Measurements from ENCODE around the gene MYCN.

The MYCN gene

GRCh38 chr2:15939854-15940660 lies at the start of gene MYCN:
Gene MYCN (plus strand): TSS chr2:15940550. CDS start chr2:15942065, 1,515 bp downstream.
- Mint-ChIP-seq H3K36me3 (ENCODE audit: low read depth) (no peaks in the 10 kb centered on the region), H3K27ac (no peak within 1 kb of the TSS), H3K4me1 (ENCODE audit: low read depth) (peaks cover 22% of the 10 kb centered on the region), H3K4me3 (peak within 1 kb of the TSS; percentile 68), H3K27me3 (peaks cover 62% of the 10 kb centered on the region), H3K9me3 (no peaks in the 10 kb centered on the region)

GRCh38 chr2:15890936-15891905 lies 49.1 kb upstream of the MYCN start:
- no peaks in the 10 kb centered on the region for H3K36me3 Mint-ChIP-seq (ENCODE audit: low read depth)
- no peaks in the 10 kb centered on the region for H3K9me3 Mint-ChIP-seq
- peak overlapping the region; percentile 4 for H3K27ac Mint-ChIP-seq
- H3K4me1 Mint-ChIP-seq (ENCODE audit: low read depth), result no peaks in the 10 kb centered on the region
- H3K27me3 Mint-ChIP-seq, result no peaks in the 10 kb centered on the region
- H3K4me3 Mint-ChIP-seq, result no peak overlapping the region

GRCh38 chr2:15892151-15892880 lies 48.0 kb upstream of the MYCN start:
- Mint-ChIP-seq H3K4me3 (no peak overlapping the region), H3K36me3 (ENCODE audit: low read depth) (no peaks in the 10 kb centered on the region), H3K4me1 (ENCODE audit: low read depth) (no peaks in the 10 kb centered on the region), H3K27ac (no peak overlapping the region), H3K27me3 (no peaks in the 10 kb centered on the region), H3K9me3 (no peaks in the 10 kb centered on the region)

- Mint-ChIP-seq H3K27ac (no peak overlapping the region), H3K9me3 (peaks cover 4% of the 10 kb centered on the region), H3K4me1 (ENCODE audit: low read depth) (no peaks in the 10 kb centered on the region), H3K4me3 (no peak overlapping the region), H3K36me3 (ENCODE audit: low read depth) (no peaks in the 10 kb centered on the region), H3K27me3 (no peaks in the 10 kb centered on the region)
Observed at GRCh38 chr2:15893085-15893484, 47.3 kb upstream of the MYCN start.

GRCh38 chr2:15893689-15894480 lies 46.5 kb upstream of the MYCN start:
- no peak overlapping the region for H3K27ac Mint-ChIP-seq
- H3K9me3 Mint-ChIP-seq, result peaks cover 8% of the 10 kb centered on the region
- no peaks in the 10 kb centered on the region for H3K36me3 Mint-ChIP-seq (ENCODE audit: low read depth)
- no peak overlapping the region for H3K4me3 Mint-ChIP-seq
- no peaks in the 10 kb centered on the region for H3K4me1 Mint-ChIP-seq (ENCODE audit: low read depth)
- H3K27me3 Mint-ChIP-seq, result no peaks in the 10 kb centered on the region

DNA sequence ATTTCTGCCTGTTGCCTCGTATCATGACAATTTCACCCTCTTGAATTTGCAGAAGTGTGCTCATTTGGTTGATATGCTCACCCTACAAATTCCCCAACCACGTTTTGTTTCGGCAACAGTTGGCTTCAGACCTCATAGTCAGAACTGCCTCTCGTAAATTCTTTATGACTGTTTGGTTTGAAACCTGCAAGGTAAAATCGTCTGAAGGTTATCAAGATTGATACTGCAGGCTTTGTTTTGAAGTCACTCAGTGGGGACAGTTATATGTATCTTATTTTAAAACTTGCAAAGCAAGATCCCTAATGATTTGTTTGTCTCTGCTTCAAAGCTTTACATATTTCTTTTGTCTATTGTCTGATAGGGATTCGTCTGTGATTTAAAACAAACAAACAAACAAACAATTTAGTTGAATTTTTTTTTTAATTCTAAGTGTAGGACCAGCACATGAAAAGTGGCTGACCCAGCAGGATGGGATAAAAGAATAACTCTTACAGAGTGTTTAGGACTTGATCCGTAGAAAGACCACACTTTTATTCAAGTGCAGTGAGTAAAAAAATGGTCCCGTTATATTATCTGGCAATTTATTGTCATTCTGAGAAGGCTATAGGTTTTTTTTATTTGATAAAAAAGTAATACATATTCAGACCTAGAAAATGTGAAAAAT lies 45.7 kb upstream of the MYCN start:
- peaks cover 8% of the 10 kb centered on the region for H3K9me3 Mint-ChIP-seq
- H3K4me1 Mint-ChIP-seq (ENCODE audit: low read depth), result no peaks in the 10 kb centered on the region
- H3K36me3 Mint-ChIP-seq (ENCODE audit: low read depth), result no peaks in the 10 kb centered on the region
- H3K27ac Mint-ChIP-seq, result no peak overlapping the region
- no peak overlapping the region for H3K4me3 Mint-ChIP-seq
- H3K27me3 Mint-ChIP-seq, result no peaks in the 10 kb centered on the region

GRCh38 chr2:15895615-15896469 lies 44.5 kb upstream of the MYCN start:
- peaks cover 10% of the 10 kb centered on the region for H3K9me3 Mint-ChIP-seq
- H3K4me1 Mint-ChIP-seq (ENCODE audit: low read depth), result no peaks in the 10 kb centered on the region
- H3K36me3 Mint-ChIP-seq (ENCODE audit: low read depth), result no peaks in the 10 kb centered on the region
- H3K27me3 Mint-ChIP-seq, result no peaks in the 10 kb centered on the region
- H3K27ac Mint-ChIP-seq, result no peak overlapping the region
- no peak overlapping the region for H3K4me3 Mint-ChIP-seq

- Mint-ChIP-seq H3K36me3 (ENCODE audit: low read depth) (no peaks in the 10 kb centered on the region), H3K9me3 (peaks cover 10% of the 10 kb centered on the region), H3K4me1 (ENCODE audit: low read depth) (no peaks in the 10 kb centered on the region), H3K4me3 (no peak overlapping the region), H3K27ac (no peak overlapping the region), H3K27me3 (no peaks in the 10 kb centered on the region)
Observed at GRCh38 chr2:15896859-15897258, 43.5 kb upstream of the MYCN start.

GRCh38 chr2:15897431-15898098 lies 42.8 kb upstream of the MYCN start:
- H3K9me3 Mint-ChIP-seq, result peaks cover 10% of the 10 kb centered on the region
- no peaks in the 10 kb centered on the region for H3K4me1 Mint-ChIP-seq (ENCODE audit: low read depth)
- no peak overlapping the region for H3K27ac Mint-ChIP-seq

GRCh38 chr2:15899327-15899612 lies 41.1 kb upstream of the MYCN start:
- Mint-ChIP-seq H3K4me1 (ENCODE audit: low read depth) (no peaks in the 10 kb centered on the region), H3K4me3 (no peak overlapping the region)

More at GRCh38 chr2:15897431-15898098, 42.8 kb upstream of the MYCN start:
- Mint-ChIP-seq H3K27me3 (no peaks in the 10 kb centered on the region), H3K4me3 (no peak overlapping the region), H3K36me3 (ENCODE audit: low read depth) (no peaks in the 10 kb centered on the region)

DNA sequence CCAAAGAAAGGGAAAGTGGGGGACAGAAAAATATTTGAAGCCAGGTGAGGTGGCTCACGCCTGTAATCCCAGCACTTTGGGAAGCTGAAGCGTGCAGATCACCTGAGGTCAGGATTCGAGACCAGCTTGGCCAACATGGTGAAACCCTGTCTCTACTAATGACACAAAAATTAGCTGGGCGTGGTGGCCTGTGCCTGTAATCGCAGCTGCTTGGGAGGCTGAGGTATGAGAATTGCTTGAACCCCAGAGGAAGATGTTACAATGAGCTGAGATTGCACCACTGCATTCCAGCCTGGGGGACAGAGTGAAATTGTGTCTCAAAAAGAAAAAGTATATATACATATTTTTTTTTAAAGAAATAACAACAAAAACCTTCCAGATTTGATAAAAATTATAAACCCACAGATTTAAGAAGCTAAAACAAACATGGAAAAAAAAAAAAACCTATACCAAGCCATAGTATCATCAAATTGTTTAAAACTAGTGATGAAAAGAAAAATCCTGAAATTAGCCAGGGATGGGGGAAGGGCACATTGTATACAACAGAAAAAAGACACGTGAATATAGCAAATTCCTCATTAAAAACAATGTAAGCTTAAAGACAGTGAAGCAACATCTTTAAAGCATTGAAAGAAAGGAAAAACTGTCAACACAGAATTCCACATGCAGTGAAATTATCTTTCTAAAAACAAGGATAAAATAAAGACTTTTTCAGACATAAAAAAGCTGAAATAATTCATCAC lies 40.4 kb upstream of the MYCN start:
- Mint-ChIP-seq H3K9me3 (peaks cover 10% of the 10 kb centered on the region), H3K27ac (no peak overlapping the region), H3K4me3 (no peak overlapping the region), H3K36me3 (ENCODE audit: low read depth) (no peaks in the 10 kb centered on the region), H3K4me1 (ENCODE audit: low read depth) (no peaks in the 10 kb centered on the region), H3K27me3 (no peaks in the 10 kb centered on the region)

More at GRCh38 chr2:15899327-15899612, 41.1 kb upstream of the MYCN start:
- peaks cover 10% of the 10 kb centered on the region for H3K9me3 Mint-ChIP-seq
- H3K36me3 Mint-ChIP-seq (ENCODE audit: low read depth), result no peaks in the 10 kb centered on the region
- H3K27me3 Mint-ChIP-seq, result no peaks in the 10 kb centered on the region
- no peak overlapping the region for H3K27ac Mint-ChIP-seq

GRCh38 chr2:15901095-15901807 lies 39.1 kb upstream of the MYCN start:
- no peaks in the 10 kb centered on the region for H3K27me3 Mint-ChIP-seq
- H3K4me1 Mint-ChIP-seq (ENCODE audit: low read depth), result no peaks in the 10 kb centered on the region
- H3K4me3 Mint-ChIP-seq, result no peak overlapping the region
- H3K27ac Mint-ChIP-seq, result no peak overlapping the region
- peaks cover 10% of the 10 kb centered on the region for H3K9me3 Mint-ChIP-seq
- H3K36me3 Mint-ChIP-seq (ENCODE audit: low read depth), result no peaks in the 10 kb centered on the region
